Liver (tissue), 9 donors: ENCODE data around the gene ASIC3. TPM values are rescaled to one million over a fixed set of nuclear protein-coding genes. Genes with fewer than 3 reads are reported as not detected.

Experiments
- DNase-seq: peaks from one replicate; pipeline ENCODE4 v3.0.0-alpha.2; 2017; ENCODE audit warnings: low spot score
- H3K27ac ChIP-seq, 2 donors: one replicate each; pipeline ENCODE4 v1.7.0; 2013; ENCODE audit warnings: inconsistent platforms in 2 of 2, low read length in 2 of 2, control low read depth in 1 of 2, low read depth in 1 of 2, mild to moderate bottlenecking in 1 of 2
- H3K27me3 ChIP-seq, 4 donors: one replicate each; pipeline versions ENCODE4 v1.6.1 to v1.7.0; 2013; ENCODE audit warnings: low read length in 3 of 4, inconsistent platforms in 1 of 4, mild to moderate bottlenecking in 1 of 4, moderate library complexity in 1 of 4; ENCODE audit not compliant: control insufficient read depth in 4 of 4, insufficient read depth in 4 of 4
- H3K36me3 ChIP-seq, 4 donors: one replicate each; pipeline versions ENCODE4 v1.6.1 to v1.7.0; 2013; ENCODE audit warnings: low read length in 3 of 4, mild to moderate bottlenecking in 3 of 4, low read depth in 1 of 4, moderate library complexity in 1 of 4; ENCODE audit not compliant: control insufficient read depth in 4 of 4, insufficient read depth in 3 of 4
- H3K4me1 ChIP-seq, 4 donors: one replicate each; pipeline versions ENCODE4 v1.6.1 to v1.7.0; 2013; ENCODE audit warnings: low read length in 3 of 4, mild to moderate bottlenecking in 3 of 4, moderate library complexity in 1 of 4; ENCODE audit not compliant: control insufficient read depth in 4 of 4, insufficient read depth in 4 of 4
- H3K4me3 ChIP-seq, 3 donors: one replicate each; pipeline versions ENCODE4 v1.6.1 to v1.7.0; 2013; ENCODE audit warnings: low read length in 3 of 3, control low read depth in 1 of 3, low read depth in 1 of 3, mild to moderate bottlenecking in 1 of 3
- H3K9ac ChIP-seq, 2 donors: one replicate each; pipeline ENCODE4 v1.7.0; 2013; ENCODE audit warnings: low read length in 2 of 2, mild to moderate bottlenecking in 2 of 2, moderate library complexity in 2 of 2, control low read depth in 1 of 2, low read depth in 1 of 2
- H3K9me3 ChIP-seq, 4 donors: one replicate each; pipeline versions ENCODE4 v1.6.1 to v1.7.0; 2013; ENCODE audit warnings: low read length in 3 of 4; ENCODE audit not compliant: control insufficient read depth in 4 of 4
- ATF3 ChIP-seq: IDR thresholded peaks from 2 replicates; pipeline ENCODE4 v1.6.1; 2016; ENCODE audit warnings: antibody characterized with exemption
- CTCF ChIP-seq: fragments of 150-350 bp; IDR thresholded peaks from 2 replicates; pipeline ENCODE4 v1.5.1; 2017; ENCODE audit warnings: improper control_type of control experiment, low read depth, low read length; ENCODE audit not compliant: missing input control
- FOXA1 ChIP-seq: IDR thresholded peaks from 2 replicates; pipeline ENCODE4 v1.6.1; 2016; ENCODE audit warnings: antibody characterized with exemption
- HNF4G ChIP-seq: IDR thresholded peaks from 2 replicates; pipeline ENCODE4 v1.6.1; 2016; ENCODE audit warnings: antibody characterized with exemption
- RAD21 ChIP-seq, 2 donors: IDR thresholded peaks; 2 replicates each; pipeline ENCODE4 v1.6.1; 2016; ENCODE audit warnings: antibody characterized with exemption in 2 of 2, mild to moderate bottlenecking in 2 of 2
- SP1 ChIP-seq: IDR thresholded peaks from 2 replicates; pipeline ENCODE4 v1.6.1; 2018; ENCODE audit warnings: antibody characterized with exemption, mild to moderate bottlenecking
- YY1 ChIP-seq: IDR thresholded peaks from 2 replicates; pipeline ENCODE4 v1.6.1; 2016; ENCODE audit warnings: antibody characterized with exemption, mild to moderate bottlenecking
- ZBTB33 ChIP-seq: IDR thresholded peaks from 2 replicates; pipeline ENCODE4 v1.6.1; 2016; ENCODE audit warnings: antibody characterized with exemption
- WGBS: extraction: QIAGEN DNeasy Blood & Tissue Kit; methylation state at CpG from one replicate; pipeline ENCODE4 v1.1.7; 2013; 5-methylcytosine and 5-hydroxymethylcytosine counted together
- polyA plus RNA-seq, 2 donors: library from polyadenylated mRNA; stranded (reverse) in 1 of 2; unstranded in 1 of 2; fragments of 200-250 nt in 1 of 2; fragments of >200 nt in 1 of 2; fragmentation: Nextera tagmentation in 1 of 2; extraction: Ambion mirVana in 1 of 2; gene quantifications; one replicate each; pipeline versions ENCODE4 v1.2.1 to v1.2.3, GENCODE V29; 2013 to 2015
- total RNA-seq, 2 donors: library from RNA; depleted of rRNA; stranded (reverse); fragments of >200 nt; gene quantifications; one replicate each; pipeline ENCODE4 v1.2.3, GENCODE V29; 2014
- donor health status: healthy.
- donor health status: healthy.
- donor health status: healthy.
- donor health status: healthy.
- donor health status: healthy.

Gene ASIC3
- total and polyA plus RNA-seq, 4 donors = 0.05 to 1.0 (median 0.39) TPM

- no peak for DNase-seq
- H3K27ac ChIP-seq = no peak overlapping the region
- TF ChIP-seq CTCF = no peak
These were observed 48.7 kb upstream of the ASIC3 start for GRCh38 chr7:150999497-151000230.

GRCh38 chr7:151000897-151001495 lies 47.3 kb upstream of the ASIC3 start:
- Histone ChIP-seq H3K36me3 (no peaks in the 10 kb centered on the region), H3K4me3 (no peak overlapping the region), H3K4me1 (no peaks in the 10 kb centered on the region), H3K9ac (no peak overlapping the region), H3K27ac (no peak overlapping the region), H3K9me3 (no peaks in the 10 kb centered on the region), H3K27me3 (no peaks in the 10 kb centered on the region)
- DNase-seq = no peak
- TF ChIP-seq RAD21 (IDR thresholded peaks at IDR 0.05) (no peak), ATF3 (no peak), HNF4G (no peak), YY1 (no peak), SP1 (no peak), ZBTB33 (no peak), CTCF (no peak)
- WGBS = 89% methylated on average over 13 of the region's 13 CpGs

More at GRCh38 chr7:150999497-151000230, 48.7 kb upstream of the ASIC3 start:
- H3K4me3 ChIP-seq = no peak overlapping the region
- H3K36me3 ChIP-seq = no peaks in the 10 kb centered on the region
- H3K27me3 ChIP-seq = no peaks in the 10 kb centered on the region
- H3K9me3 ChIP-seq = no peaks in the 10 kb centered on the region
- no peaks in the 10 kb centered on the region for H3K4me1 ChIP-seq
- 86% methylated on average over 5 of the region's 5 CpGs for WGBS
- H3K9ac ChIP-seq = no peak overlapping the region

- no peak overlapping the region for H3K4me3 ChIP-seq
- H3K27me3 ChIP-seq = no peaks in the 10 kb centered on the region
- 97% methylated on average over 16 of the region's 16 CpGs for WGBS
- H3K4me1 ChIP-seq = no peaks in the 10 kb centered on the region
- H3K27ac ChIP-seq = no peak overlapping the region
- H3K9ac ChIP-seq = no peak overlapping the region
- no peaks in the 10 kb centered on the region for H3K36me3 ChIP-seq
- no peak for DNase-seq
- no peaks in the 10 kb centered on the region for H3K9me3 ChIP-seq
- TF ChIP-seq SP1 = no peak
- TF ChIP-seq FOXA1 = no peak
These were observed 46.8 kb upstream of the ASIC3 start for GRCh38 chr7:151001546-151001945.
